Peyer's patch (tissue), 4 donors: ENCODE data around the gene HOXB5.

Experiments used
- CTCF ChIP-seq, 6 experiments: fragments of 450-650 bp in 4 of 6; fragments of 200-600 bp in 2 of 6; sonication (generic) in 1 of 6; IDR thresholded peaks; one replicate each; pipeline ENCODE4 v1.5.1; 2017 to 2019; ENCODE audit warnings: antibody characterized with exemption in 6 of 6, mild to moderate bottlenecking in 3 of 6, moderate library complexity in 1 of 6
- POLR2A ChIP-seq, 2 donors: fragments of 450-650 bp; IDR thresholded peaks; one replicate each; pipeline ENCODE4 v1.5.1; 2017; ENCODE audit warnings: antibody characterized with exemption in 2 of 2, mild to moderate bottlenecking in 2 of 2, moderate library complexity in 2 of 2

- TF ChIP-seq CTCF (IDR thresholded peaks at IDR 0.05) = no peak
- TF ChIP-seq POLR2A (IDR thresholded peaks at IDR 0.05) = no peak
Measured at GRCh38 chr17:48628649-48629410, 35.3 kb upstream of the HOXB5 start.
